ENCODE results near the gene MT1HL1.

DNA sequence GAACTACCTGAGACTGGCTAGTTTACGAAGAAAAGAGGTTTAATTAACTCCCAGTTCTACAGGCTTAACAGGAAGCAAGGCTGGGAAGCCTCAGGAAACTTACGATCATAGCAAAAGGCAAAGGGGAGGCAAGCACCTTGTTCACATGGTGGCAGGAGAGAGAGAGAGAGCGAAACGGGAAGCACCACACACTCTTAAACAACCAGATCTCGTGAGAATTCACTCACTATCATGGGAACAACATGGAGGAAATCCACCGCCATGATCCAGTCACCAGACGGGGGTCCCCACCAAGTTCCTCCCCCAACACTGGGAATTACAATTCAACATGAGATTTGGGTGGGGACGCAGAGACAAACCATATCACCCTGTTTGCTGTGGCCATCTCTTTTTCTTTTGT lies 11.8 kb downstream of the MT1HL1 start:
- TF ChIP-seq EZH2 (IDR thresholded peaks at IDR 0.05; ENCODE audit: borderline replicate concordance, low read depth, low read length, poor library complexity, severe bottlenecking) = no peak
- TF ChIP-seq, protein P1, sequence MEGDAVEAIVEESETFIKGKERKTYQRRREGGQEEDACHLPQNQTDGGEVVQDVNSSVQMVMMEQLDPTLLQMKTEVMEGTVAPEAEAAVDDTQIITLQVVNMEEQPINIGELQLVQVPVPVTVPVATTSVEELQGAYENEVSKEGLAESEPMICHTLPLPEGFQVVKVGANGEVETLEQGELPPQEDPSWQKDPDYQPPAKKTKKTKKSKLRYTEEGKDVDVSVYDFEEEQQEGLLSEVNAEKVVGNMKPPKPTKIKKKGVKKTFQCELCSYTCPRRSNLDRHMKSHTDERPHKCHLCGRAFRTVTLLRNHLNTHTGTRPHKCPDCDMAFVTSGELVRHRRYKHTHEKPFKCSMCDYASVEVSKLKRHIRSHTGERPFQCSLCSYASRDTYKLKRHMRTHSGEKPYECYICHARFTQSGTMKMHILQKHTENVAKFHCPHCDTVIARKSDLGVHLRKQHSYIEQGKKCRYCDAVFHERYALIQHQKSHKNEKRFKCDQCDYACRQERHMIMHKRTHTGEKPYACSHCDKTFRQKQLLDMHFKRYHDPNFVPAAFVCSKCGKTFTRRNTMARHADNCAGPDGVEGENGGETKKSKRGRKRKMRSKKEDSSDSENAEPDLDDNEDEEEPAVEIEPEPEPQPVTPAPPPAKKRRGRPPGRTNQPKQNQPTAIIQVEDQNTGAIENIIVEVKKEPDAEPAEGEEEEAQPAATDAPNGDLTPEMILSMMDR (conservative IDR thresholded peaks at IDR 0.05; ENCODE audit: low read depth, low read length) = no peak
